Superior temporal gyrus (tissue), 1 donor: ENCODE results near the gene SH3RF1.
"Not testable (repeated sequence)": the region's sequence is repeated elsewhere in the genome, so short reads cannot be mapped to it uniquely, and the experiment has no call there.

Source experiments
- DNase-seq: peaks from one replicate; pipeline ENCODE4 v3.0.0-alpha.2; 2016; ENCODE audit errors: extremely low spot score

Gene SH3RF1

DNA sequence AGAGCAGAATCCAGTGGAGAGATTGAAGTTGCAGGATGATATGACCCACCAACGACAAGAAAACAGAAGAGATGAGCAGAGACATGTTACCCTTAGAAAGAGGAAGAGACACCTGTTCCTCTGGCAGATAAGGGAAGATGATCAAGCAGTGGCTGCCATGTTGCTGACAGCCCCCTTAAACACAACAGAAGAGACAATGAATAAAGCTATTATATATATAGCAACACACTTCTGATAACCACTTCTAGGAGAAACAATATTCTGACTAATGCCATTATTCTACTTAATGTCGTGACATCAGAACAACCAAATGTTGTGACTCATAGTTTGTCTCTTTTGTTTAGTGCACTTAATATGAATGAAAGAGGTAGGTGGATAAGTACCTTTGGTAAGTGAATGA, 44.9 kb downstream of the SH3RF1 start:
- no peak for DNase-seq

DNA sequence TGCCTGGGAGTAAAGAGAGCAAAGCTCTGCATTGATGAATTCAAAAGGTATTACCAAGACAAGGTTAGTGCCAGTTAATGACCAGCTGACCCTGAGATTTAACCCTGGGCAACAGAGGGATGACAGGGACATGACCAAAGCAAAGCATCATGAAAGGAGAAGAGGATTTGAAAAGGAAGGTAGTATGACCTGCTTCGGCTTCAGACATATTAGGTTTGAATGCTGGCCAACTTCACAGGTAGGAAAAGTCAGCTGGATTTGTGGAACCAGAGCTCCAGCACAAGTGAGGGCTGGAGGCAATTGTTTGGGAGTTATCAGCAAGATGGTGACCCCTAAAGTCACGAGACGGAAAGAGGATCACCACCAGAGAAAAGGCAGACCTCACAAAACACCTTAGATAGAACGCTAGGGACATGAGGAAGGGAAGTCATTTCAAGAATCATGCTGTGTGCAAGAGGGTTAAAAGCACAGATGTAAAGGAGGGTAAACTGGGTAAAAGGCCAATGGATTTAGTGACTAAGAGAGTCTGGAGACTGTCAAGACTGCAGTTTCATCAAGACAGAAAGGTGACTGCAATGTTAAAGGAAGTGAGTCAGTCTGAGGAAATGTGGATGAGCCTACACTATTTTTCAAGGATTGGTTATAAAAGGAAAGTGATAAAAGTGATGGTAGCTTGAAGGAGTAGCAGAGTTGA, 45.6 kb downstream of the SH3RF1 start:
- no peak for DNase-seq

DNA sequence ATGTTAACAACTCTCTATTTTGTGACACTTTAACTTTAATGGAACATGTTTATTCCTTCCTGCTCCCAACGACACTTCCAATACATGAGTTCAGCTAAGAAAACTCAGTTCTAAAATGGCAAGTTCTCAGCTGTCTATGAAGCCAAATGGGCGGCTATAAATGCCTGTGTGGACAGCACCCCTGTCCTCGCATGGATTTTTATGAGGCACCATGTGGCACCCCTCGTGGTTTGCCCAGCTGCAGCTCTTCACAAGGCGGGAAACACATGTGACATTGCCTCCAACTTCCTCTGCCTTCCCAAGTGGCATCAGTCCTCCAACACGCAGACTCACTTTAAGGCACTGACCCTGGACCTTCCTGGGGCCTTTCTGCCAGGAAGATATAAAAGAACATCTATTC, 48.0 kb downstream of the SH3RF1 start:
- no peak for DNase-seq

DNA sequence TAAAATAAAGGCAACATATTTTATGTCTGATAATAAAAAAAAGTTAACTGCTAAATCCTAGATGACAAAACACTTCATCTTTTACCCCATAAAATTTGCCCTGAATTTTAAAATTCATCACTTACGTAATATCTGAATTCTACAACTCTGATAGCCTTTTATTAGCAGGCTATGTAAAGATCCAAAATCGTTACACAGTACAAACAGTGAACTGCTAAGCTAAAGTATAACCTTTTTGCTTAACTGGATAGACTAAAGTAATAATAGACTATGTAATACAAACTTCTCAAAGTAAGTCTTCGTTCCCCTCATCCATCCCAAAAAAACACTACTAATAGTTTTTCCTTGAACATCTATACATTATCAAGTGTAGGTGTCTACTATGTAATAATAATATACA, 49.1 kb downstream of the SH3RF1 start:
- no peak for DNase-seq

DNA sequence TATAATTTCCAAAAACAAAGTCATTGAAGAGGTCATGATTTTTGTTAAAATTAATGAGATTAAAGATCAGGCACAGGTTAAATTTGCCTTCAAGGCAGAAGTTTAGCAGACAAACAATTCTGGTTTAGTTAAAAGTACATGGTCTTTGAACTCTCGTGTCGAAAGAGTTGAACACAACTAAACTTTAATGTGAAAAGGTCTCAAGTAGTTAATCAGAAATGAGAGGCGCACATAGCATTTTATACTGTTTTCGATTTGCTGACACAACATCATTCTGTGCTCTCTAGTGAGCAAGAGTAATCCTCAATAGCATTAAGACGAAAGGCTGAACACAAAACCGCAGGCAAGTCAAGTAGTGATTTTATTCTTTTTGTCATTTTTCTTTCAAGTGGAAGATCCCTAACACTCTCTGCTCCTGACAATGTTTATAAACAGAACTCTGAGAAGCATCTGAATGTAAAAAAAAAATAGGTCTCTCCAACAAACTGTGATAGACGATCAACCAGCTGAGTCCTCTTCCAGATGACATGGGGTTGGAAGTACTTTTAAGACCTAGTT, 49.8 kb downstream of the SH3RF1 start:
- no peak for DNase-seq

DNA sequence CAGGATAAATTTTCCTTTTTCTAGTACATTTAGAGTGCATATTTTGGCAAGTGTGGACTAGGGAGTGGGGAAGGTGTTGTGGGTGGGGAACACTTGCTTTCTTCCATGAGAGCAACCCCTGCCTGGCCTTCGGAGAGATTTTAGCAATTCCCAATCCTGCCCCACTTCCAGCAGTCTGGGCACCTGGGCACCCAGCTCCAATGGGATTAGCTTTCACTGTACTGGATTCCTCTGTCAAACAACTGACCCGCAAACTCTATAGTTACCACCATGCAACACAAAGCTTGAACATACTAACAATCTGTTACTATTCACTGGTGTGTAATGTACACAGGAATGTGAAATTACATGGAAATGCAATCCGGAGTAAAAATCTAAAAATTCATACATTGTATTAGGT, 50.3 kb downstream of the SH3RF1 start:
- DNase-seq, result no peak

DNA sequence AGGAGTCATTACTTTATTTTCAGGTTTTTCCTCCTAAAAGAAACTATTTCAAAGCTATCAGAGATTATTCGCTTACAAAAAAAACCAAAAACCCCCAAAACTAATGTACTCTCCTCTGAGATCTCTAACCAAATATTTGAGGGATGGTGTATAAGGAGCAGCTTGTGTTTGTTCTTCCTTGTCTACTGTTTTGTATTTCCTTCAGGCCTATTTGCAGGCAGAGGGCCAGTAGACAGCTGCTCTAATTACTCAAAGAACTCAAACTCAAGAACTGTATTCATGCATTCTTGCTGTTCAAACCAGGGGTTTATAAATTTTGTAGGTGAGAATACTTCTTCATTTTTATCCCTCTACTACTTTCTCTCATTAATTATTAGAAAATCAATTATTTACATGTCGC, 51.3 kb downstream of the SH3RF1 start:
- DNase-seq, result no peak

DNA sequence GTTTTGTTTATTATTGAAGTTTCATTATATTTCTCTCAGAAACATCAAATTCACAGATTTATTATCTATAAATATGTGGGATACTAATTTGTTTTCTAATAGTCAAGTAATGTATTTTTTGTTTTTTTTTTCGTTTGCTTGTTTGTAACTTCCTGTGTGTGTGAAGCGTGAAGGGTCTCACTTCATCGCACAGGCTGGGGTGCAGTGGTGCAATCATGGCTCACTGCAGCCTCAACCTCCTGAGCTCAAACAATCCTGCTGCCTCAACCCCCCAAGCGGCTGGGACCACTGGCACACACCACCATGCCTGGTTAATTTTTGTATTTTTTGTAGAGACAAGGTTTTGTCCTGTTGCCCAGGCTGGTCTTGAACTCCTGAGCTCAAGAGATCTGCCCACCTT, 55.1 kb downstream of the SH3RF1 start:
- no peak for DNase-seq

DNA sequence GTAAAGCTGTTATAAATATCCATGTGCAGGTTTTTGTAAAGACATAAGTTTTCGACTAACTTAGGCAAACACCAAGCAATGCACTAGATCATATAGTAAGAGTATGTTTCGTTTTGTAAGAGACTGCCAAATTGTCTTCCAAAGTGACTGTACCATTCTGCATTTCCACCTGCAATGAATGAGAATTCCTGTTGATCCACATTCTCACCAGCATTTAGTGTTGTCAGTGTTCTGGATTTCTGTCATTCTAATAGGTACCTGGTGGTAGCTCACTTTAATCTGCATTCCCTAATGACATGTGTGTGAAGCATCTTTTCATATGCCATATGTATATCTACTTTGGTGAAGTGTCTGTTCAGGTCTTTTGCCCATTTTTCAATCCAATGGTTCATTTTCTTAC, 57.8 kb downstream of the SH3RF1 start:
- no peak for DNase-seq

DNA sequence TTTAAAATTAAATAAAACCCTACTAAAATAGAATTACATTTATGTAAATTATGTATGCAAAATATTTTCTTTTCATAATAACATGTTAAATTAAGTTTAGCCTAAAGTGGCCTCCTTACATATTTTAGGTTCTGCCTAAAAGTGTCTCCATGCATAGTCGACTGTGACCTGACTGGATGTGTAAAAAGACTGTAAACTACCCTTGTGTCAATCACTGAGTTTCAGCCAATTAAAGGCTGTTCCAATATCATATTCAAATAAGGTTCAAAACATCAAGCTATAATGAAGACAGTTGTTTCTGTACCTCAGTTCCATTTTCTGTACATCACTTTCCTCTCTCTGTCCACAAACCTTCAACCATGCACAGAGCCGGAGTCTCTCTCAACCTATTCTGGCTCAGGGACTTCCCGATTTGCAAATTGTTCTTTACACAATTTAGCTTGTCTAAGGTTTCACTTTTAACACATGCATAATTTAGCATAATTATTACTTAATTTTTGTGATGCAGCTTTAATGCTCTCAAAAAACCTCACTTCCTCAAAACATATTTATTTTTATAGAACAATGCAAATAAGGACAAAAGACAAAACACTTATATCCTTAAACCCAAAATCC, 60.1 kb downstream of the SH3RF1 start:
- no peak for DNase-seq

DNA sequence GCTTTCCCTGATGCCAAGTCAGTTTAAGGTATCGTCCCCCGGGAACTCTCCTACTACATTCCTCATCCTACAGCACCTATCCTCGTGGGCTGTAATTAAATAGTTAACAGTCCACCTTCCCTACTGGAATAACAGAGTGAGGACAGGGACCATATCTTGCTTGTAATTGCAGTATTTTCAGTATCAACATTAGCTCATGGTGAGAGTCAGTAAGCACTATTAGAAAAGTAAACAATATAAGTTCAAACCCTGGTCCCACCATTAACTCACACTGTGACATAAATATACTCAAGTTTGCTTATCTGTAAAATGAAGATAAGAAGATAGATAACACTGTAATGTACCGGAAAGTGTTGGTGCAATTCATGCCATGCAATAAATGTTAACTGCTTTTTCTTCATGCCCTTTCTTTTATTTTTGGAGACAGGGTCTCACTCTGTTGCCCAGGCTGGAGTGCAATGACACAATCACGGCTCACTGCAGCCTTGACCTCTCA, 61.3 kb downstream of the SH3RF1 start:
- no peak for DNase-seq

DNA sequence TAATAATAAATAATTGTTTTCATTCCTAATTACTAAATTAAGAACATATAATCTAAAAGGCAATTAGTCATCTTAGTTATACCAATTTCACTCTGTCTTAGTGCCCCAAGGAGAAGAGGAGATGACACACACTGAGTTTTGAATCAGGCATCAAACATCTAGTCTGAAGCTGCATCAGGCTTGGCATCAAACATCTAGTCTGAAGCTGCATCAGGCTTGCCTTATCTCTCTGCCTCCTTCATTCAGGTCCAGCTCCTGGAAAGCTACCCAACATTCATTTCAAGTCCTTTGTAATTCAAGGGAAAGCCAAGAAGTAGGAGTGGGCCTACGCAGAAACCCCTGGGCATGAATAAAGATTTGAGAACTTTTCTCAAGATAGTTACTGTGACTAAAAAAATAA, 62.2 kb downstream of the SH3RF1 start:
- no peak for DNase-seq

DNA sequence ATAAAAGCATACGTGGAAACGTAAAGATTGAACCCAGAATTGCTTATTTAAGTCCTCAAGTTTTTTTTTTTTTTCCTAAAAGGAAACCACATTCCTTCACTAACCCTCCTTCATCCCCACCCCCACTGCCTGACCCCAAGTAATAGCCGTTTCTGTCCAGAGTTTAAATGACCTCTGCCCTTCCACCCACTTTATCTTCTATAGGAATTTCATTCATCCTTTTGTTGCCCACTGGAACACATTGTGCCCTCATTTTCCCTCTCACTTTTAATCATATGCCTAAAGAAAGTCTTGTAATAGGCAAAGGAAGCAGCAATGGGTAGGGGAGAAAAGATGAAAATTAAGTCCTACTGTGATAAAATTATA, 62.7 kb downstream of the SH3RF1 start:
- no peak for DNase-seq

DNA sequence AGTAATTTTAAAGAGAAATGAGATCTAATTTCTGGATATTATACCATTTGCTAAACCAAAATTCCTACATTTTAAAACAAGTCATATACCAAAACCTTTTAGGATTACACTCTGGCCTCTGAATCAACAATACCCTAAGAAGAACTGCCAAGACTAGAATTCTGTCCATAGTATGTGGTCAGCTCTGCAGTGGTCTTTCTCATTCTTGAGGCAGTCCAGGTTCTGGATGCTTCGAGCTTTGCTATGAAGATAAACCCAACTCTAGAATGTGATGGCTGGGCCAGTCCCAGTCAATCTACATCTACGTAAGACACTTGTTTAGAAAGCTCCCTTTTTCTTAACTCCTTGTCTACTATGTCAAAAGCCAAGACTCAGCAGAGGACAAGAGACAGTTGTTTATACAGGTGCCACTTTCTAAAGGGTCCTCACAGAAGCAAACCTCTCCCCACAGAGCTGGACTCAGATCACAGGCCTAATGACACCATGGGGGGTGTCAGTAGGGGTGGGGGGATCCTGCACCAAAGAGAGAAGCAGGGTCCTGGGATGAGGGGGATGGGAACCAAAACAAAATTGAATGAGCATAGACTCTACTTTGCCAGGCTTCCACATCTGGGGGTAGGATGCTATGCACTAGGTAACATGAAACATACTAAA, 63.2 kb downstream of the SH3RF1 start:
- DNase-seq, result no peak

DNA sequence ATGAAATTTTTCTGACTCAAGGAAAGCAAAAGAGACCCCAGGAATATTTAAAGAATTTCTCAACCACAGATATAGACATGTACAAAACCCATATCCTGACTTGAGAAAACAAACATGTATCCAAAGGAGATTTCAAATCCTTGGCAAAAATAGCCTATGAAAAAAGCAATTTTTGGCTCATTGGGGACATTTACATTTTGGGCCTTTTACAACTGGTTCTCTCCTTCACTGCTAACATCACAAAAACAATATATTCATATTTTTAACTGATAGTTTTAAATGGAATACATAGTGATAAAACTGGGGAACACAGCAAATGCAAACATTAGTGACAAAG, 65.0 kb downstream of the SH3RF1 start:
- no peak for DNase-seq

DNA sequence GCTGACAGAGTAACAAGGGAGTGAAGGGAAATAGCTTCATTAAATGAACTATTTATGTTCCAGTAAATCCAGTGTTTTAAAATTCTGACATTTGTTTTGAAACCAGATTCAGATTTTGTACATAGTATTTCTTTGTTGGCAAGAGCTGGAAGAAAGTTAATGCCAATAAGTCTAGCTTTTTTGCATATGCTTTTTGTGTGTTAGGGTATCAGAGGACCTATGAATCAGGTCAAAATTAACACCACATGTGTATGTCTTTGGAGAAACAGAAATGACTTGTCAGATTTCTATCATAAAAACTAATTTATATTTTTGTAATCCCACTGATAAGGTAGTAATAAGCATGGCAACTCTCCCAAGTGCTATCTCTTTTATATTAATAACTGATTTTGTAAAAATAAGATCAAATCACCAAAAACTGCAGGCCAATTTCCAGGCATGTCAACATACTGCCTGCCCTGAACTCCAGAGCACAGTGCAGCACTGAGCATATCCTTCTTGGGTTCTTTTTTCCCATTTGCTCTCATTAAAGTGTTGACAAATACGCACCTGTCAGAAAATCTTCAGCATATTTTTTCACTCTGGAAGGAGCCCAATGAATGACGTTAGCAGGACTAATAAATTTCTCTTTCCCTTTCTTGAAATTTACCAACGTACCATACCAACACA, 65.5 kb downstream of the SH3RF1 start:
- no peak for DNase-seq

DNA sequence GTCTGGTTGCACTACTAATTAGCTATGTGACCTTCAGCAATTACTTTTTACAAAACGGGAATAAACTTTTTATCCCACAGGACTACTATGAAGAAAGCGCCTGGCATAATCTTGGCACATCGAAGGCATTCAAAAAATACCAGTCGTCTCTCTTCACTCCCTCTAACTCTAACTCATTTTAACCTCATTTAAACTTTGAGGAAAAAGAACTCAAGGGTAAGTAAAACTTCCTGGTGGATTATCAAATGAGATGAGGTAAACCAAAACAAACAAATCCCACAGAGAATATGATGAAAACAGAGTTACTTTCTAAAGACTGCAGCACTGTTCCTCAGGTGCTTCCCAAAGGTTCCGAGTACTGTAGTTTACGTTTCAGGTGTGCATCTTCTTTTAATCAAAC, 66.9 kb downstream of the SH3RF1 start:
- no peak for DNase-seq

DNA sequence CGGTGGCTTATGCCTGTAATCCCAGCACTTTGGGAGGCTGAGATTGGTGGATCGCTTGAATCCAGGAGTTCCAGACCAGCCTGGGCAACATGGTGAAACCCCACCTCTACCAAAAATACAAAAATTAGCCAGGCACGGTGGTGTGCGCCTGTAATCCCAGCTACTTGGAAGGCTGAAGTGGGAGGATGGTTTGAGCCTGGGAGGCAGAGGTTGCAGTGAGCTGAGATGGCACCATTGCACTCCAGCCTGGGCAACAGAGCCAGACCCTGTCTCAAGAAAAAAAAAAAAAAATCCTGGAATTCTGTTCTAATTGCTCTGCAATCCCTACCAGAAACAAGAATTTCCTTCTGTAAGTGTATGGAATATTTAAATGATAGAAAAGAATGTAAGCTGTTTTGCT, 67.5 kb downstream of the SH3RF1 start:
- DNase-seq, result not testable (repeated sequence)

DNA sequence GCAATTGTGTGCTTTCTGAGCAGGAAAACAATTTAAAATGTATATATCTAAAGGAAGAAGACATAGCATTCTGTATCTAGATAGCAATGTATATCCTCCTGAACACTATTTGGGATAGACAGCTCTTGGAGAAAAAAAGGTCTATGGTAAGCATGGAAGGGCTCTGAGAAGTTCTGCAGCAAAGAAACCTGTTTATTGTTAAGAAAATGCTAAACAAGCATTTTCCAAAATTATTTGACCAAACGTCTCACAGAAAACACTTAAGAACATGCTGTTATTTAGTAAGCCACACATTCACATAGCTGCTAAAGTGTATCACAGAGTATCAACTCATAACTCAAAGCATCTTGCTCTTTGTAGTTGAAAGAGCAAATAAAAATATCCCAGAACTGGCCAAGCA, 67.9 kb downstream of the SH3RF1 start:
- no peak for DNase-seq

DNA sequence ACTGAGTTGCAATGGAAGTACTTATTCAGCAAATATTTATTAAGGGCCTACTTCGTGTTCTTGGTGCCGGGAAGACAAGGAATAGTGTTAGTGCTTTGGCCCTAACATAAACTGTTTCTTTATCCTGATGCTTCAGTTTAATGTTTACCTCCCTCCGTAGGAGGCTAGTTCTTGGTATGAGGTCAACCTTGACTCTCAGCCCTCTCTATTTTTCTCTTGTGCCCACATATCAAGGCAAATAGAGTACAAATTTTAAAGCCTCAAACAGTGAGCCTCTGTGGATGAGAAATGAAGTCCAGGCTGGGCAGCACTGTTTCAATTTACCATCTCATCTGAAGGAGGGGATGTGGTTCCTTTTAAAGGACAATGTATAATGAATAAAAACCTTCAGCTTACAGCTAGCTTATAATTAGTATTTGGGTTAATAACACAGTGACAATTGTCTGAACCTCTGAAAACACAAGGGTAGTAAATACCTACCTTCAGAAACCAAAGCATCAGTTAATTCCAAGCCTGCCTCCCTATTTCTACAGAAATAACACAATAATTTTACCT, 68.5 kb downstream of the SH3RF1 start:
- no peak for DNase-seq

DNA sequence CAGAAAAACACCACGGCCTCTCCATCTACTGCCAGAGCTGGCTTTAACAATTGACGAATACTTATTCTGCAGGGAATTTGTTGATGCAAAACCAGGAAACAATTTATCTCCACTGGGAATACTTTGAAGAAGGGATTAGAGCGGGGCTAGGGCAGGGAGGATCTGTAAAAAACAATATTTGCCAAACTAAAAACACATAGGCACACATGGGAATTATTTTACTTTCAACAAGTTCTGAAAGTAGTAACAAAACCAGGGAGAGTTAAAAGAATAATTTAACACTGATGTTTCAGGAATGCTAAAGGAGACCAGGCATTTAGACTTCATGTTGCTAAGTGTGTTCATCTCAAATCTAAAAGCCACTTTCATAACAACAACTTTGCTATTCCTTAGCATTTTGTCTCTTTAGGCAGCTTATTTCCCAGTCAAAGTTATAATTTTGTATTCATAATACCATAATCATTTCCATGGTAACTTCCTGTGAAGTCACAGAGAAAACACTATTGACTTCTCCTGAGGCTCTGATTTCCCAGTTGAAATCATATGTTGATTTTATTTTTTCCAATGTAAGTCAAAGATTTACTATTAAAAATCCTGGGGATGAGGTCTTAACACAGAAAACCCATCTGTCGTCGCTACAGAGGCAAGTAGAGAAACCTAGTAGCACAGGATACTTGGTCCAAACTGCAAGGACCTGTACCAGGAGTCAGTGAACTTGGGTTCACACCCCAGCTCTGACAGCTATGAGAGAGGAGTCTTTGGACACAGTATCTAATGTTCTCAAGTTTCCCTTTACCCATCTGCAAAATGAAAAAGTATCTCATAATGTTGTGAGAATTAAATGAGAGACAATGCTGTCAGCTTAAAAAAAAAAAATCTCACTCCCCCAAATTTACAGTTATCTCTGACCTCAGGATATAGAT, 69.3 kb downstream of the SH3RF1 start:
- no peak for DNase-seq
